ENCODE results near the gene GNA15.

DNA sequence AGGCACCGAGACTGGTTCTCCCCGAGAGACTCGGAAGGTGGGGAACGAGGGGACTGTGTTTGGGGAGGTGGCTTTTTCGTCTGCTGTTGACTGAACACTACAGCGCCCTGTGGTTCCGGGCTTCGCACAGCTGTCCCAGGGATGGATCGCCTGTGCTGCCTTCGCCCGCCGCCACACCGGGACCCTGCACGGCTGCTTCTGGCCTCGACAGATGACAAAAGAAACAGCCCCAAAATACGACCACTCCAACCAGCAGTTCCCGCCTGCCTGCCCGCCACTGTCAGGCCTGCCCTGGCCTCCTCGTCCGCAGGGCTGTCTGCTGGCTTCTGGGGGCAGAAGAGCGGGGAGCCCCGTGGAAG, 13.3 kb upstream of the GNA15 start:
- TF ChIP-seq, protein P1, sequence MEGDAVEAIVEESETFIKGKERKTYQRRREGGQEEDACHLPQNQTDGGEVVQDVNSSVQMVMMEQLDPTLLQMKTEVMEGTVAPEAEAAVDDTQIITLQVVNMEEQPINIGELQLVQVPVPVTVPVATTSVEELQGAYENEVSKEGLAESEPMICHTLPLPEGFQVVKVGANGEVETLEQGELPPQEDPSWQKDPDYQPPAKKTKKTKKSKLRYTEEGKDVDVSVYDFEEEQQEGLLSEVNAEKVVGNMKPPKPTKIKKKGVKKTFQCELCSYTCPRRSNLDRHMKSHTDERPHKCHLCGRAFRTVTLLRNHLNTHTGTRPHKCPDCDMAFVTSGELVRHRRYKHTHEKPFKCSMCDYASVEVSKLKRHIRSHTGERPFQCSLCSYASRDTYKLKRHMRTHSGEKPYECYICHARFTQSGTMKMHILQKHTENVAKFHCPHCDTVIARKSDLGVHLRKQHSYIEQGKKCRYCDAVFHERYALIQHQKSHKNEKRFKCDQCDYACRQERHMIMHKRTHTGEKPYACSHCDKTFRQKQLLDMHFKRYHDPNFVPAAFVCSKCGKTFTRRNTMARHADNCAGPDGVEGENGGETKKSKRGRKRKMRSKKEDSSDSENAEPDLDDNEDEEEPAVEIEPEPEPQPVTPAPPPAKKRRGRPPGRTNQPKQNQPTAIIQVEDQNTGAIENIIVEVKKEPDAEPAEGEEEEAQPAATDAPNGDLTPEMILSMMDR (IDR thresholded peaks at IDR 0.05; ENCODE audit: insufficient read depth, low read length), result no peak
- TF ChIP-seq POLR2AphosphoS5 (IDR thresholded peaks at IDR 0.05; ENCODE audit: low read depth) (no peak), GABPA (IDR thresholded peaks at IDR 0.05; ENCODE audit: low read depth) (no peak)
- TF ChIP-seq, protein P2, sequence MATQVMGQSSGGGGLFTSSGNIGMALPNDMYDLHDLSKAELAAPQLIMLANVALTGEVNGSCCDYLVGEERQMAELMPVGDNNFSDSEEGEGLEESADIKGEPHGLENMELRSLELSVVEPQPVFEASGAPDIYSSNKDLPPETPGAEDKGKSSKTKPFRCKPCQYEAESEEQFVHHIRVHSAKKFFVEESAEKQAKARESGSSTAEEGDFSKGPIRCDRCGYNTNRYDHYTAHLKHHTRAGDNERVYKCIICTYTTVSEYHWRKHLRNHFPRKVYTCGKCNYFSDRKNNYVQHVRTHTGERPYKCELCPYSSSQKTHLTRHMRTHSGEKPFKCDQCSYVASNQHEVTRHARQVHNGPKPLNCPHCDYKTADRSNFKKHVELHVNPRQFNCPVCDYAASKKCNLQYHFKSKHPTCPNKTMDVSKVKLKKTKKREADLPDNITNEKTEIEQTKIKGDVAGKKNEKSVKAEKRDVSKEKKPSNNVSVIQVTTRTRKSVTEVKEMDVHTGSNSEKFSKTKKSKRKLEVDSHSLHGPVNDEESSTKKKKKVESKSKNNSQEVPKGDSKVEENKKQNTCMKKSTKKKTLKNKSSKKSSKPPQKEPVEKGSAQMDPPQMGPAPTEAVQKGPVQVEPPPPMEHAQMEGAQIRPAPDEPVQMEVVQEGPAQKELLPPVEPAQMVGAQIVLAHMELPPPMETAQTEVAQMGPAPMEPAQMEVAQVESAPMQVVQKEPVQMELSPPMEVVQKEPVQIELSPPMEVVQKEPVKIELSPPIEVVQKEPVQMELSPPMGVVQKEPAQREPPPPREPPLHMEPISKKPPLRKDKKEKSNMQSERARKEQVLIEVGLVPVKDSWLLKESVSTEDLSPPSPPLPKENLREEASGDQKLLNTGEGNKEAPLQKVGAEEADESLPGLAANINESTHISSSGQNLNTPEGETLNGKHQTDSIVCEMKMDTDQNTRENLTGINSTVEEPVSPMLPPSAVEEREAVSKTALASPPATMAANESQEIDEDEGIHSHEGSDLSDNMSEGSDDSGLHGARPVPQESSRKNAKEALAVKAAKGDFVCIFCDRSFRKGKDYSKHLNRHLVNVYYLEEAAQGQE (IDR thresholded peaks at IDR 0.05; ENCODE audit: insufficient replicate concordance, low read depth), result no peak

Data from HL-60 (cell line).